Endothelial cell of umbilical vein (primary cell): ENCODE measurements around the gene JAZF1. TPM values are rescaled to one million over a fixed set of nuclear protein-coding genes. Genes with fewer than 3 reads are reported as not detected.
"Not testable (repeated sequence)": the region's sequence is repeated elsewhere in the genome, so short reads cannot be mapped to it uniquely, and the experiment has no call there.

ENCODE experiments used
- BruUV-seq: library from RNA; stranded (reverse); fragments of 400-500 nt; replicated peaks from 2 replicates; lab custom pipeline; 2021; lab: Mats Ljungman, UMichigan
- CTCF ChIA-PET: fragments of 300-600, 350-600 bp; sonication (Branson Sonifier 250); formaldehyde crosslinking; loops from one replicate; lab custom pipeline; 2021; ENCODE audit warnings: antibody characterized with exemption, inconsistent platforms; lab: Charles Lee
- POLR2A ChIA-PET: fragments of 300-600, 350-600 bp; sonication (Branson Sonifier 250); formaldehyde crosslinking; loops from one replicate; lab custom pipeline; 2021; ENCODE audit warnings: antibody characterized with exemption, inconsistent platforms; lab: Charles Lee
- DNase-seq: peaks from one replicate; pipeline ENCODE4 v3.0.0-alpha.2; 2011; ENCODE audit warnings: low read depth, low spot score
- FAIRE-seq: peaks from 2 replicates; lab custom pipeline; 2011; peaks lifted over from hg19 to GRCh38; lab: Jason Lieb, UNC
- H2AFZ ChIP-seq: 2 replicates; pipeline ENCODE4 v1.6.0; 2012; ENCODE audit warnings: low read depth, low read length, control low read depth, inconsistent platforms
- H3K27ac ChIP-seq: 2 replicates; pipeline ENCODE4 v1.5.1; 2011; ENCODE audit warnings: low read depth, mild to moderate bottlenecking, control low read depth, low read length, moderate library complexity; ENCODE audit not compliant: insufficient read depth
- H3K27me3 ChIP-seq, 2 experiments: 2 replicates each; pipeline versions ENCODE4 v1.6.0 to v1.6.1; 2011; ENCODE audit warnings: low read length in 2 of 2, mixed read lengths in 1 of 2; ENCODE audit not compliant: control insufficient read depth in 2 of 2, insufficient read depth in 2 of 2
- H3K36me3 ChIP-seq, 2 experiments: 2 replicates in 1 of 2; 3 replicates in 1 of 2; pipeline ENCODE4 v1.5.1; 2011; ENCODE audit warnings: low read length in 2 of 2, mild to moderate bottlenecking in 1 of 2, moderate library complexity in 1 of 2; ENCODE audit not compliant: control insufficient read depth in 2 of 2, insufficient read depth in 2 of 2; ENCODE audit errors: extremely low read depth in 1 of 2
- H3K4me1 ChIP-seq: 3 replicates; pipeline ENCODE4 v1.5.1; 2011; ENCODE audit warnings: mild to moderate bottlenecking, low read length; ENCODE audit not compliant: control insufficient read depth, insufficient read depth; ENCODE audit errors: extremely low read depth
- H3K4me2 ChIP-seq: 2 replicates; pipeline ENCODE4 v1.6.1; 2011; ENCODE audit warnings: low read length, control low read depth, mixed read lengths; ENCODE audit not compliant: insufficient read depth
- H3K4me3 ChIP-seq, 3 experiments: fragments of 200-600 bp in 1 of 3; sonication (generic), shearing (Covaris generic) in 1 of 3; replicated peaks in 1 of 3; 2 replicates each; pipeline ENCODE4 v1.5.1; 2011 to 2016; ENCODE audit warnings: control low read depth in 3 of 3, low read length in 3 of 3, mild to moderate bottlenecking in 2 of 3, inconsistent platforms in 1 of 3, low read depth in 1 of 3, moderate library complexity in 1 of 3; ENCODE audit not compliant: insufficient read depth in 1 of 3
- H3K79me2 ChIP-seq: 2 replicates; pipeline ENCODE4 v1.6.0; 2012; ENCODE audit warnings: low read length, inconsistent platforms; ENCODE audit not compliant: control insufficient read depth, insufficient read depth
- H3K9ac ChIP-seq: replicated peaks from 2 replicates; pipeline ENCODE3; 2011; ENCODE audit warnings: low read length, control low read depth; ENCODE audit not compliant: insufficient read depth; ENCODE audit errors: extremely low read depth
- H3K9me1 ChIP-seq: replicated peaks from 3 replicates; pipeline ENCODE4 v1.6.0; 2011; ENCODE audit warnings: mild to moderate bottlenecking, low read length; ENCODE audit not compliant: control insufficient read depth, insufficient read depth; ENCODE audit errors: extremely low read depth
- H3K9me3 ChIP-seq: replicated peaks from 2 replicates; pipeline ENCODE4 v1.5.1; 2012; ENCODE audit warnings: low read length, inconsistent platforms; ENCODE audit not compliant: control insufficient read depth, insufficient read depth
- H4K20me1 ChIP-seq: replicated peaks from 2 replicates; pipeline ENCODE3; 2011; ENCODE audit warnings: mild to moderate bottlenecking, low read length; ENCODE audit not compliant: control insufficient read depth, insufficient read depth; ENCODE audit errors: extremely low read depth
- CTCF ChIP-seq, 2 donors: IDR thresholded peaks; 1 replicate in 1 of 2; 2 replicates in 1 of 2; pipeline ENCODE4 v1.5.1; 2011; ENCODE audit warnings: low read length in 2 of 2, mild to moderate bottlenecking in 2 of 2, moderate library complexity in 2 of 2, control low read depth in 1 of 2, inconsistent platforms in 1 of 2, low read depth in 1 of 2; ENCODE audit not compliant: insufficient read depth in 1 of 2; ENCODE audit errors: extremely low read depth in 1 of 2
- EZH2 ChIP-seq: IDR thresholded peaks from 2 replicates; pipeline ENCODE4 v1.6.1; 2012; ENCODE audit warnings: borderline replicate concordance, low read depth, mild to moderate bottlenecking, moderate library complexity, low read length, inconsistent platforms; ENCODE audit not compliant: severe bottlenecking
- FOS ChIP-seq: IDR thresholded peaks from 2 replicates; pipeline ENCODE4 v1.6.1; 2011; ENCODE audit warnings: mild to moderate bottlenecking, low read length, moderate library complexity, borderline replicate concordance; ENCODE audit not compliant: insufficient read depth
- MAX ChIP-seq: IDR thresholded peaks from 2 replicates; pipeline ENCODE4 v1.6.1; 2011; ENCODE audit not compliant: insufficient read depth, insufficient read length
- MYC ChIP-seq: IDR thresholded peaks from one replicate; pipeline ENCODE4 v1.6.1; 2011; ENCODE audit warnings: mild to moderate bottlenecking, low read depth, low read length
- POLR2A ChIP-seq: IDR thresholded peaks from 2 replicates; pipeline ENCODE4 v1.6.1; 2012; ENCODE audit warnings: low read depth, mild to moderate bottlenecking, control low read depth, low read length
- dilution Hi-C: fragments of 300-500 bp; cut with MboI; formaldehyde crosslinking; loops from one replicate; pipeline ENCODE4 v1.15.0; 2019; ENCODE audit warnings: low sequenced_read_pairs; ENCODE audit not compliant: extremely low pct_ligation_motif_present
- intact Hi-C: fragments of 100-400 bp; cut with micrococcal nuclease; formaldehyde crosslinking; loops from one replicate; pipeline ENCODE4 v1.10.0; 2022
- polyA plus RNA-seq, 4 experiments: library from polyadenylated mRNA; depleted of rRNA in 3 of 4; stranded (reverse) in 3 of 4; unstranded in 1 of 4; fragments of >200 nt; gene quantifications; 2 replicates each; pipeline versions ENCODE4 v1.2.1 to v1.2.3, GENCODE V29; 2011 to 2012; ENCODE audit warnings: missing spikeins in 1 of 4
- total RNA-seq: library from RNA; stranded (reverse); gene quantifications from 2 replicates; pipeline ENCODE4 v1.2.3, GENCODE V29; 2021

The JAZF1 gene
- total and polyA plus RNA-seq, 2 donors (not counting 3 experiments of a cell fraction or from before 2014, with no cell fraction given) = 2.5 to 16.9 TPM

GRCh38 chr7:27886710-27887109, 293.9 kb downstream of the JAZF1 start:
- CTCF ChIA-PET = interaction anchor here (1.7 kb wide), 1 partner anchor 13 kb away, joined by 5 read pairs; no protein-coding TSS in a partner anchor
- H3K27me3 ChIP-seq, H3K27ac ChIP-seq, DNase-seq, BruUV-seq, H3K9me3 ChIP-seq, H3K36me3 ChIP-seq, H2AFZ ChIP-seq, dilution Hi-C loops, H3K79me2 ChIP-seq, H3K4me3 ChIP-seq, H4K20me1 ChIP-seq, POLR2A ChIA-PET, H3K9me1 ChIP-seq, intact Hi-C loops, FAIRE-seq, H3K4me2 ChIP-seq, H3K9ac ChIP-seq: not testable (repeated sequence)
- peaks cover 31% of the 10 kb centered on the region for H3K4me1 ChIP-seq

GRCh38 chr7:27885652-27886051, 294.9 kb downstream of the JAZF1 start:
- CTCF ChIA-PET = no interaction called here
- FAIRE-seq = no peak

More at GRCh38 chr7:27885652-27886051, 294.9 kb downstream of the JAZF1 start:
- BruUV-seq = no TSS peak
- no peak for TF ChIP-seq POLR2A
- no peak for TF ChIP-seq EZH2
- TF ChIP-seq MYC = no peak
- no peak for TF ChIP-seq MAX
- TF ChIP-seq FOS = no peak
- no peak for TF ChIP-seq CTCF (IDR thresholded peaks at IDR 0.05; ENCODE audit: extremely low read depth in 1 of 2, insufficient read depth in 1 of 2, low read depth in 1 of 2, low read length in 2 of 2)
- Histone ChIP-seq H4K20me1 (no peaks in the 10 kb centered on the region), H3K4me1 (peaks cover 31% of the 10 kb centered on the region), H3K27ac (no peak overlapping the region), H3K9me1 (no peaks in the 10 kb centered on the region), H3K9me3 (no peaks in the 10 kb centered on the region), H3K9ac (no peak overlapping the region), H3K36me3 (no peaks in the 10 kb centered on the region), H3K4me2 (no peak overlapping the region), H3K4me3 (no peak overlapping the region), H2AFZ (no peak overlapping the region), H3K27me3 (no peaks in the 10 kb centered on the region), H3K79me2 (no peaks in the 10 kb centered on the region)
- POLR2A ChIA-PET = no interaction called here
- DNase-seq = no peak
- intact Hi-C loops = no loop called here
- dilution Hi-C loops = no loop called here
